ENCODE measurements around the gene AGBL1. TPM values are rescaled to one million over a fixed set of nuclear protein-coding genes. Genes with fewer than 3 reads are reported as not detected.

The AGBL1 gene
- total RNA-seq, 4 donors from 2014 or later = 0.40 TPM; not detected in 3

DNA sequence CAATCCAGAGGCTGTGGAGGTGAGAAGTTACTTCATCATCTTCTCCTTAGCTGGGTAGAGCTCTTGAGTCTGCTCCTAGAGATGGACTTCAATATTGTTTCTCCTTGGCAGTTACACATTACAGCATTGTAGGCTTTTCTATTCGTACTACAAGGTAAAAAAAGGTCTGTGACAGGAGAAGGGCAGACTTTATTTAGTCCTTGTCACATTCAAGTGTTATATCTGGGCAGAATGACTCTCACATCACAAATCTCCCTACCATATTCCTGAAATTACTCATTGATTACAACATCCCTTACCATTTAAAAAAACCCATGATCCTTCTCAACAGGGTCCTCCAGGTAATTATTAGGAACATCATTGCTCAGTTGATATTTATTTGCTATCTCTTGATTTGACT, 75.0 kb downstream of the AGBL1 start:
- Histone ChIP-seq H3K36me3 (no peaks in the 10 kb centered on the region), H3K4me1 (no peaks in the 10 kb centered on the region), H3K9me3 (no peaks in the 10 kb centered on the region), H3K4me3 (no peak overlapping the region), H3K27ac (no peak overlapping the region), H3K27me3 (no peaks in the 10 kb centered on the region)
- TF ChIP-seq POLR2A (IDR thresholded peaks at IDR 0.05) = no peak
- TF ChIP-seq, protein P1, sequence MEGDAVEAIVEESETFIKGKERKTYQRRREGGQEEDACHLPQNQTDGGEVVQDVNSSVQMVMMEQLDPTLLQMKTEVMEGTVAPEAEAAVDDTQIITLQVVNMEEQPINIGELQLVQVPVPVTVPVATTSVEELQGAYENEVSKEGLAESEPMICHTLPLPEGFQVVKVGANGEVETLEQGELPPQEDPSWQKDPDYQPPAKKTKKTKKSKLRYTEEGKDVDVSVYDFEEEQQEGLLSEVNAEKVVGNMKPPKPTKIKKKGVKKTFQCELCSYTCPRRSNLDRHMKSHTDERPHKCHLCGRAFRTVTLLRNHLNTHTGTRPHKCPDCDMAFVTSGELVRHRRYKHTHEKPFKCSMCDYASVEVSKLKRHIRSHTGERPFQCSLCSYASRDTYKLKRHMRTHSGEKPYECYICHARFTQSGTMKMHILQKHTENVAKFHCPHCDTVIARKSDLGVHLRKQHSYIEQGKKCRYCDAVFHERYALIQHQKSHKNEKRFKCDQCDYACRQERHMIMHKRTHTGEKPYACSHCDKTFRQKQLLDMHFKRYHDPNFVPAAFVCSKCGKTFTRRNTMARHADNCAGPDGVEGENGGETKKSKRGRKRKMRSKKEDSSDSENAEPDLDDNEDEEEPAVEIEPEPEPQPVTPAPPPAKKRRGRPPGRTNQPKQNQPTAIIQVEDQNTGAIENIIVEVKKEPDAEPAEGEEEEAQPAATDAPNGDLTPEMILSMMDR (IDR thresholded peaks at IDR 0.05) = no peak
- DNase-seq = no peak

- Histone ChIP-seq H3K9me3 (no peaks in the 10 kb centered on the region), H3K27me3 (no peaks in the 10 kb centered on the region), H3K4me1 (no peaks in the 10 kb centered on the region), H3K27ac (no peak overlapping the region), H3K36me3 (no peaks in the 10 kb centered on the region), H3K4me3 (no peak overlapping the region)
- no peak for TF ChIP-seq POLR2A (IDR thresholded peaks at IDR 0.05)
- TF ChIP-seq, protein P1 (IDR thresholded peaks at IDR 0.05) = no peak
- no peak for DNase-seq
These were observed 75.9 kb downstream of the AGBL1 start for GRCh38 chr15:86155551-86155950.

DNA sequence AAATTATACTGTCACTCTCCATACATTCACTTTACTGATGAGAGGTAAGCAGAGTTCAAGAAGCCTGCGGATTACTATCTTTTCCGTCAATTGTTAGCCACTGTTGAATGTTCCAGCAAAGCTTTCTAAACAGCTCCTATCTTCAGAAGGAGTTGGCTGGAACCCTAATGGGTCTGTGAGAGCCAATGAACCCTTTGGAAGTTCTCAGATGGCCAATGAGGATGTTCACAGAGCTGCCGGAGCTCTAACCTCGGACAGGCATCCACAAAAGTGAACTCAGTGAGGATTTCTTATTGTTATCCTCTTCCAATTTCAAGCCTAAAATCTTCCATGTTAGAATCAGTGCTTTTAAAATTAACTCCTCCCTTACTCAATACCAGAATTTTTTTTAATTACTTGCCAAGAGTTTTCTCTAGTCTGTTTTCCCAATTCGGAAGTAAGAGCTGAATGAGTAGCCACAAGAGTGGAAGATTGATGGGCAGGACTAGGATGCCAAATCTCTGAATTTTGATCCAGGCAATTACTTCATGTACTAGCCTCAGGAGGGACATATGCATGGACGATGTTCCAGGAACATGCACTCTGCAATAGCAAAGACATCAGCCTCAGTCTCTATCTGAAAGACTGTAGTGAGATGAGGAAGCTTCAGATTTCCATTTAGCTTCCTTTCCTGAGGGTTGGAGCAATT, 78.1 kb downstream of the AGBL1 start:
- DNase-seq = no peak
- TF ChIP-seq POLR2A (IDR thresholded peaks at IDR 0.05) = no peak
- TF ChIP-seq, protein P1 (IDR thresholded peaks at IDR 0.05) = no peak
- H3K27me3 ChIP-seq = no peaks in the 10 kb centered on the region
- no peak overlapping the region for H3K4me3 ChIP-seq
- no peaks in the 10 kb centered on the region for H3K4me1 ChIP-seq
- no peaks in the 10 kb centered on the region for H3K36me3 ChIP-seq
- H3K27ac ChIP-seq = no peak overlapping the region
- no peaks in the 10 kb centered on the region for H3K9me3 ChIP-seq

DNA sequence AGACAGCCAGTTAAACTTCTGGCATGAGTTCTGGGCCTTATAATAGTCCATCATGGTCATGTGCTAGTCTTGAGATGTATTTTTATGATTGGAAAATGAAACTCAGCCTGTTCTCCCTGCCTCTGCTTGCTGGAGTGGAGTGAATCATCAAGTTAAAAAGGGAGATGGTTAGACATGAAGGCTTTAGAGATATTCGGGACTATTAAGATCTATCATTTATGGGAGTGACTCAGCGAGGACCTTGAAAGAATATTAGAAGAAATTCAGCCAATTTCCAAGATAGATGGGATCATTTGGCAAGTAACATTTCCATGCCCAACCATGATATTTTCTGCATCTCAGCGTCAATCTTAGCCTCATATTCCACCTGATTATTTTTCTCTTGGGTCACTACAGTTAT, 79.8 kb downstream of the AGBL1 start:
- Histone ChIP-seq H3K4me3 (no peak overlapping the region), H3K9me3 (no peaks in the 10 kb centered on the region), H3K4me1 (no peaks in the 10 kb centered on the region), H3K27ac (no peak overlapping the region), H3K27me3 (no peaks in the 10 kb centered on the region), H3K36me3 (no peaks in the 10 kb centered on the region)
- TF ChIP-seq POLR2A (IDR thresholded peaks at IDR 0.05) = no peak
- TF ChIP-seq, protein P1 (IDR thresholded peaks at IDR 0.05) = no peak
- DNase-seq = no peak

DNA sequence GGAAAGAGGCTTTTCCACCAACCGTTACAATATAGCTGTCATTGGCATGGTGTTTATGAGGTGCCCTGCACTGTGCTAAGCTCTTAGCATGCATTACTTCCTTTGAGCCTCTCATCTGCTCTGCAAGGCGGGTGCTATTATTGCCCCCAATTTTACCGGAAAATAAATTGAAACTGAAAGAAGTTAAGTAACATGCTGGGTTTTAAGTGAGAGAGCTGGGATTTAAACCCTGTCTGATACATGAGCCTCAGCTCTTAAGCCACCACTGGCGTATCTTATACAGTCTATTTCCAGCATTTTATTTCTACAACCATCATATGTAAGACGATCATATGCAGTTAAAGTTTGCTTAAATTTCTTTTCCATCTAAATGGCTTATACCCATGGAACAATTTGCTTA, 81.6 kb downstream of the AGBL1 start:
- no peak for DNase-seq
- H3K4me3 ChIP-seq = no peak overlapping the region
- TF ChIP-seq, protein P1 (IDR thresholded peaks at IDR 0.05) = no peak
- no peak for TF ChIP-seq POLR2A (IDR thresholded peaks at IDR 0.05)
- H3K9me3 ChIP-seq = no peaks in the 10 kb centered on the region
- H3K36me3 ChIP-seq = no peaks in the 10 kb centered on the region
- no peak overlapping the region for H3K27ac ChIP-seq
- H3K4me1 ChIP-seq = no peaks in the 10 kb centered on the region
- H3K27me3 ChIP-seq = no peaks in the 10 kb centered on the region

All from Peyer's patch (tissue), 4 donors.